HFFc6 (cell line): ENCODE measurements around the gene WASHC4. TPM values are rescaled to one million over a fixed set of nuclear protein-coding genes. Genes with fewer than 3 reads are reported as not detected.

ENCODE experiments used
- DNase-seq: peaks from one replicate; pipeline ENCODE4 v3.0.0-alpha.2; 2018
- H3K27ac Mint-ChIP-seq: 2 replicates; pipeline ENCODE4 v1.8.0; 2020; ENCODE audit warnings: mild to moderate bottlenecking, mixed read lengths
- H3K27me3 Mint-ChIP-seq: 2 replicates; pipeline ENCODE4 v1.8.0; 2021; ENCODE audit warnings: mild to moderate bottlenecking, moderate library complexity, mixed read lengths; ENCODE audit not compliant: insufficient read depth
- H3K36me3 Mint-ChIP-seq: 2 replicates; pipeline ENCODE4 v1.8.0; 2021; ENCODE audit warnings: low read depth, mixed read lengths
- H3K4me1 Mint-ChIP-seq: 2 replicates; pipeline ENCODE4 v1.8.0; 2020; ENCODE audit warnings: low read depth, mixed read lengths
- H3K4me3 Mint-ChIP-seq: 2 replicates; pipeline ENCODE4 v1.8.0; 2020; ENCODE audit warnings: mild to moderate bottlenecking, moderate library complexity, mixed read lengths
- H3K9me3 Mint-ChIP-seq: 2 replicates; pipeline ENCODE4 v1.8.0; 2020; ENCODE audit warnings: mild to moderate bottlenecking, mixed read lengths
- CTCF ChIP-seq: fragments of 200-600 bp; sonication (generic); IDR thresholded peaks from 2 replicates; pipeline ENCODE4 v1.5.0; 2021; ENCODE audit warnings: antibody characterized with exemption, mild to moderate bottlenecking
- total RNA-seq, 6 experiments: library from RNA; stranded (reverse); fragmentation: NEBNext Ultra II Directional; extraction: Animal tissue kit (Norgen Biotek cat#: 25700); gene quantifications; 2 replicates in 1 of 6; 3 replicates in 5 of 6; pipeline ENCODE4 v1.2.3, GENCODE V29; 2021

Gene WASHC4
- total RNA-seq, 6 experiments from 2014 or later: 41.6 to 47.3 (median 44.1) TPM

- no peak overlapping the region for H3K4me3 Mint-ChIP-seq
- H3K4me1 Mint-ChIP-seq: no peaks in the 10 kb centered on the region
- no peaks in the 10 kb centered on the region for H3K27me3 Mint-ChIP-seq
- H3K27ac Mint-ChIP-seq: no peak overlapping the region
- no peak for DNase-seq
- TF ChIP-seq CTCF: no peak
- no peaks in the 10 kb centered on the region for H3K9me3 Mint-ChIP-seq
- peaks cover 36% of the 10 kb centered on the region for H3K36me3 Mint-ChIP-seq
These were observed 37.4 kb upstream of the WASHC4 start for GRCh38 chr12:105069936-105070702.

- no peak for DNase-seq
- peaks cover 21% of the 10 kb centered on the region for H3K36me3 Mint-ChIP-seq
- no peaks in the 10 kb centered on the region for H3K9me3 Mint-ChIP-seq
- no peak overlapping the region for H3K4me3 Mint-ChIP-seq
- TF ChIP-seq CTCF: no peak
- no peaks in the 10 kb centered on the region for H3K27me3 Mint-ChIP-seq
- peaks cover 13% of the 10 kb centered on the region for H3K4me1 Mint-ChIP-seq
- H3K27ac Mint-ChIP-seq: no peak overlapping the region
These were observed 35.5 kb upstream of the WASHC4 start for GRCh38 chr12:105071981-105072380.

- Mint-ChIP-seq H3K36me3 (peaks cover 21% of the 10 kb centered on the region), H3K27me3 (no peaks in the 10 kb centered on the region), H3K4me3 (no peak overlapping the region), H3K9me3 (no peaks in the 10 kb centered on the region), H3K4me1 (peaks cover 23% of the 10 kb centered on the region), H3K27ac (no peak overlapping the region)
- TF ChIP-seq CTCF: no peak
- no peak for DNase-seq
These were observed 34.5 kb upstream of the WASHC4 start for GRCh38 chr12:105072888-105073488.

GRCh38 chr12:105076098-105076497 is 31.4 kb upstream of the WASHC4 start:
- no peaks in the 10 kb centered on the region for H3K9me3 Mint-ChIP-seq
- H3K4me3 Mint-ChIP-seq: 0 out of 2 replicates have a peak overlapping the region, but pooled peaks have one; percentile 17
- TF ChIP-seq CTCF: no peak
- H3K4me1 Mint-ChIP-seq: peaks cover 24% of the 10 kb centered on the region
- peak; percentile 63 for DNase-seq
- H3K27ac Mint-ChIP-seq: peak overlapping the region; percentile 81
- no peaks in the 10 kb centered on the region for H3K27me3 Mint-ChIP-seq
- H3K36me3 Mint-ChIP-seq: peaks cover 15% of the 10 kb centered on the region

DNA sequence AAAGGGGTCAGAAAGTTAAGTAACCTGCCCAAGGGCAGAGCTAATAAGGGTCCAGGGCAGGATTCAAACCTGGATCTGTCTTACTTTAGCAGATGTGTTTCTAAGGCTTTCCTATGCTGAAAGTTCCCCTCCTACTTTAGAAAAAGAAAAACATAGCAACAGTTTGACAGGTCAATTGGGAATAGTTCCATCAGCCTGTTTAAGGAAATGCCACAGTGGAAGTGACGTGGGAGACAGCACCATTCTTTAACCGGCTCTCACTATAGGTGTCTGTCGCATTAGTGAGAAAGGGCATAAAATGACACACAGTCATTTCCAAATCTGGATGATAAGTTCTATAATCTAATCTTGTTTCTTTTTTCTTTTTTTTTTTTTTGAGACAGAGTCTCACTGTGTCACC is 30.6 kb upstream of the WASHC4 start:
- peaks cover 29% of the 10 kb centered on the region for H3K4me1 Mint-ChIP-seq
- no peaks in the 10 kb centered on the region for H3K9me3 Mint-ChIP-seq
- H3K4me3 Mint-ChIP-seq: no peak overlapping the region
- no peak for TF ChIP-seq CTCF
- H3K36me3 Mint-ChIP-seq: peaks cover 15% of the 10 kb centered on the region
- no peak for DNase-seq
- no peaks in the 10 kb centered on the region; the same call in 1 of the 2 replicates for H3K27me3 Mint-ChIP-seq
- no peak overlapping the region for H3K27ac Mint-ChIP-seq
